DMS53 treated with DMSO at 0.1 percent for 48 hours (cell line): ENCODE data around the gene TEN1.

Experiments used
- DNase-seq: peaks from one replicate; lab custom pipeline; 2025; ENCODE audit not compliant: unreplicated experiment; lab: John Stamatoyannopoulos, UW

Gene TEN1

DNA sequence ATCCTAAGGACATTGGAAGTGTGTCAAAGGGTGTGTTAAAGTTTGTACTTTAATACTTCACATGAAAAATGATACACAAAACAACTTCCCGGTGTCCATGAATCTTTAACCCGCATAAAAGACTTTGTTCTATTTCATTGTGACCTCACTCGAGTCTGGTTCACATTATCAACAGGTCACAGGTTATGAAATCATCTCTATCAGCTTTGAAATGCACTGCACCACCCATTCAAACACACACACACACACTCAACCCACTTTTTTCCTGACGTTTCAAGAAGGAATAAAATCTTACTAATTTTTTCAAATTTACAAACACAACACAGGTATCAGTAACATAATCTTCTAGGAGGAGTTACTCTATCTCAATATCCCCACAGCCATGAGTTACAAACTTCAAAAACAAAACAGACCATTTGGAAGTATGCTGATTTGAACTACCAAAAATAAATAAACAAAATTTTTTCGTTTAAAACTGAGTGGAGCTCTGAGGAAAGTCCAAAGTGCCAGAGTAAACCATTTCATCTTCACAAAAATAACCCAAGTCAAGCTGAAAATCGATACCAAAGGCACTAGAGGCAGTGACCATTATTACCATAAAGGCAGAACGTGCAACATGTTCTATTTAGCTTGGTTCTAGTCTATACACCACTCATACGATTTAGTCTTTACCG, 2.7 kb upstream of the TEN1 start:
- DNase-seq = no peak

DNA sequence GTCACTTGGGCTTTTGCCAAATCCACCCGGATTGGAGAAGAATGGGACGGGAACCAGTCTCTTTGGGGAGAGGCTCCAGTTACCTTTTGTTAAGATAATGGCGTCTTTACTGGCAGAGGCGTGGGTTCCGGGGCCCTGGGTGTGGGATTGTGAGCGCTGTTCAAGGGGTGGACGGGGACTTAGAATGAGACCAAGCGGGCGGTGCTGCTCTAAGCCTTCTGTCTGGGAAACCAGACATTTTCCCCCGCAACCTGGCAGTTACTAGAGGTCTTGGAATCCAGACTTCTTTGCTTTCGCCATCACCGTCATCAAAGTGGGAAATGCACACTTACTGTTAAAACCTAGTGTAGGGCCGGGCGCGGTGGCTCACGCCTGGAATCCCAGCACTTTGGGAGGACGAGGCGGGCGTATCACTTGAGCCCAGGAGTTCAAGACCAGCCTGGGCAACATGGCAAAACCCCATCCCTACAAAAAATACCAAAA, 706 bp downstream of the TEN1 start:
- no peak for DNase-seq

DNA sequence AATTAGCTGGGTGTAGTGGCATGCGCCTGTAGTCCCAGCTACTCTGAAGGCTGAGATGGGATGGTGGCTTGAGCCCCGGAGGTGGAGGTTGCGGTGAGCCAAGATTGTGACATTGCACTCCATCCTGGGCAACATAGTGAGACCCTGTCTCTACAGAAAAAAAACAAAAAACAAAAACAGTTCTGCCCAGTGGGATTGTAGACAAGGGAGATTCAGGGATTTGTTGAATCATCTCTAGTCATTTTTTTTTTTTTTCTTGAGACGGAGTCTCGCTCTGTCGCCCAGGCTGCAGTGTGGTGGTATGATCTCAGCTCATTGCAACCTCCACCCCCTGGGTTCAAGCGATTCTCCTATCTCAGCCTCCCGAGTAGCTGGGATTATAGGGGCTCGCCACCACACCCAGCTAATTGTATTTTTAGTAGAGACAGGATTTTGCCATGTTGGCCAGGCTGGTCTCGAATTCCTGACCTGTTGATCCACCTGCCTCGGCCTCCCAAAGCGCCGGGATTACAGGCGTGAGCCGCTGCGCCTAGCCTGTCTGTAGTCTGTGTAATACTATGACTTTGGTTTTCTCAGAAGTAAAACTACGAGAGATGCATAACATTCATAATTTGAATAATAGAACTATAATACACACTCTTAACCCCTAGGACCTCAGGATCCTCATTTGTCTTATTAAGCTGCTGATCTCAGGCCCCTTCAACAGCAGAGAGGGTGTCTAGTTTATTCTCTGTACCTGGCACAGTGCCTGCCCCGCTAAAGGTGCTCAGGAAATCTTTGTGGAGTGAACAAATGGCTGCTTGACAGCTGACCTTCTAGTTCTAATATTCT, 1.4 kb downstream of the TEN1 start:
- no peak for DNase-seq

- DNase-seq = no peak
Observed at GRCh38 chr17:75981019-75981615, 2.1 kb downstream of the TEN1 start.

GRCh38 chr17:75983501-75984181, 4.6 kb downstream of the TEN1 start:
- DNase-seq = no peak

DNA sequence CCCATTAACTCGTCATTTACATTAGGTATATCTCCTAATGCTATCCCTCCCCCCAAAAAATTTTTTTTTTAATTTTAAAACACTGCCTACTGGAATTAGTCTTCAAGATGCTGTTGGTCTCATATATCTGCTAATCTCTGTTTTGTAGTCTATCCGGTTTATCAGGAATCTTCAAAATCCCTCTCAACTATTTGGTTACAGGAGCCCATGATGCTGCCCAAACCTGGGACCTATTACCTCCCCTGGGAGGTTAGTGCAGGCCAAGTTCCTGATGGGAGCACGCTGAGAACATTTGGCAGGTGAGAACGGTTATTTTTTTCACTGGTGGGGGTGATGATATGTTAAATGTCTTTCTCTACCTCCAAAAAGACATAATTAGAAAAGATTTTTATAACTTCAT, 6.9 kb downstream of the TEN1 start:
- no peak for DNase-seq

- no peak for DNase-seq
Observed at GRCh38 chr17:75987041-75987440, 8.0 kb downstream of the TEN1 start.

- no peak for DNase-seq
Observed at GRCh38 chr17:75991396-75991795, 12.4 kb downstream of the TEN1 start.

GRCh38 chr17:75994802-75995370, 15.8 kb downstream of the TEN1 start:
- no peak for DNase-seq

- DNase-seq = no peak
Observed at GRCh38 chr17:75995385-75995925, 16.4 kb downstream of the TEN1 start.

- no peak for DNase-seq
Observed at GRCh38 chr17:75996665-75997590, 17.9 kb downstream of the TEN1 start.

GRCh38 chr17:75998327-75998795, 19.3 kb downstream of the TEN1 start:
- DNase-seq = no peak

DNA sequence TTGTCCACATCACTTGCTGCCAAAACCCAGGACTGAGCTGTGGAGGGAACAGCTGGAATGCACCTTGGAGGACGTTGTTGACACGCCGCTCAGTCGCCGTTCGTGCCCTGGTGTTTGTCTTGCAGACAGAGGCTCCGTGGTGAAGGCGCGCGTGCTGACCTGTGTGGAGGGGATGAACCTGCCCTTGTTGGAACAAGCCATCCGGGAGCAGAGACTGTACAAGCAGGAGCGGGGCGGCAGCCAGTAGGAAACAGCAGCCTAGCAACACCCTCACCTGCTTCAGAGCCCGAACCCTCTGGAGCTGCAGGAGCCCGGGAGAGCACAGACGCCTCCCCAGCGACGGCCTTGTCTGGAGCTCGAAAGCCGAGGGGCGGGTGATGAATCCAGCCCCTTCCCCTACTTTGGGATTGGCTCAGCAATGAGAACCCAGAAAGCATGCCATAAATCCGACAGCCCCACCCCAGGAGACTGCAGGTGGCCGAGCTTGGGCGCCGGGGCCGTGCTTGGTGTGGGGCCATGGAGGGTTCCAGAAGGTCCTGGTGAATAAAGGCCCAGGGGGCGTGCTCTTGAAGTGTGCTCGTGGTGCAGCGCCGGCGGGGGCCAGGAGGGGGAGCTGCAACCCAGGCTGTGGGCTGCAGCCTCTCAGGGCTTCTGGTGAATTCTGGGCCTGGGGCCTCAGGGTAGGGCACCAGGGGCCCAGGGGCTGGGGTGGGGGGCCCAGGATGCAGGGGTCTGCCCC, 21.1 kb downstream of the TEN1 start:
- no peak for DNase-seq

DNA sequence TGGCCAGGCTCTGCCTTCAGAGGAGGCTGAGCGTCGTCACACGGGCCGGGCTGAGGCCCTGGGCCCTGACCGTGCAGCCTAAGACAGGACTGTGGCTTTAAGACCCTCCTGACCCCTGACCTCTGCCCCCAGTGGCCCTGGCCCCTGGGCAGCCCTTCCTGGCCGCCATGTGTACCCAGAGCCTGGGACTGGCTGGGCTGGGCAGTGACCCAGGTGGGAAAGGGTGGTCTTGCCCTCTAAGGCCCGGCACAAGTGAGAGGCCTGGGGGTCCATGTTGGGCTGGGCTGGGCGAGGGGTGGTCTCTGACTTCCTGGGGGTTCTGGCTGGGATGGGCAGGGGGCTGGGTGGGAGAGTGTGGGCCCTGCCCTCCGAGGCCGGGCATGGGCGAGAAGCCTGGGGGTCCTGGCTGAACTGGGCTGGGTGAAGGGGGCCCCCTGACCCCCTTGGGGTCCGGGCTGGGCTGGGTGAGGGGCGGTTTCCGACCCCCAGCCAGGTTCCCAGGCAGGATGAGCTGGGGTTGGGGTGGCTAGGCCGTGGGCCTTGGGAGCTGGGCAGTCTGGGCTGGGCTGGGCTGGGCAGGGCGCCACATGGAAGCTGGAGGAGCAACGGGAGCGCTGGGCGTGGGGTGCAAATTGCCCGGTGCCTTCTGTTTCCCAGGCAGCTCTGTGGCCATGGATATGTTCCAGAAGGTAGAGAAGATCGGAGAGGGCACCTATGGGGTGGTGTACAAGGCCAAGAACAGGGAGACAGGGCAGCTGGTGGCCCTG, 21.9 kb downstream of the TEN1 start, which contains the start of gene CDK3:
TSS of gene CDK3 (plus strand) at position 101 of the 767 bp plus-strand sequence. CDS start at position 672, 571 bp downstream.
- no peak for DNase-seq

DNA sequence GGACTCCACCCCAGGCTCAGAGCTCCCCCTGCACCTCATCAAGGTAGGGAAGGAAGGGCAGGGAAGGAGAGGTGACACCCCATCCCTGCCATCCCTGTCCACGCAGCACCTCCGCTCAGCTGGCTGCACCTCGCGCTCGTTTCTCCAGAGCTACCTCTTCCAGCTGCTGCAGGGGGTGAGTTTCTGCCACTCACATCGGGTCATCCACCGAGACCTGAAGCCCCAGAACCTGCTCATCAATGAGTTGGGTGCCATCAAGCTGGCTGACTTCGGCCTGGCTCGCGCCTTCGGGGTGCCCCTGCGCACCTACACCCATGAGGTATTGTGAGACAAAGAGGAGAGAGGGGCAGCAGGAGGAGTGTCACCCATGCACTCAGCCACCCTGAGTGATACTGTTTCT, 23.1 kb downstream of the TEN1 start:
- DNase-seq = no peak

- no peak for DNase-seq
Observed at GRCh38 chr17:76003915-76004314, 24.9 kb downstream of the TEN1 start.

DNA sequence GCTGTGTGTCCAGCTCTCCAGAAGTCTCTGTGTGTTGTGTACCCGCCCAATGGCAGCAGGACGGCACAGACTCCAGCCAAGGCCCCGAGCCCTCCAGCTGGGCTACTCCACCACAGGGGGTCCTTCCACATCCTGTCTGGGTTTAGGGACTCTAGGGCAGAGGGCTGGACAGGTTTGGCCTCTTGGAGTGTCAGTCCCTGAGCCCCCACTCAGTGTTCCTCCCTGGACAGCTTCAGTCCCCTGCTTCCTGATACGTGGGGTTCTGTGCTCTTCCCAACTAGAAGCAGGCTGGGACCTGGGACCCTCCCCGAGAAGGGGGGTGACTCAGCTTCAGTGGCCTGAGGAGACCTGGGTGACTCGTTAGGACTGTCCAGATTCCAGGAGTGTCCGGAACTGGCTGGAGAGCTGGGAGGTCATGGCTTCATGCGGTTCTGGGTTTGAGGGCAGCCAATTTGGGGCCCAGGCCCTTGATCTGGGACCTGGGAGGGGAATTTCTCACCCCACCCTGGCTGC, 25.8 kb downstream of the TEN1 start:
- no peak for DNase-seq
